ENCODE results near the gene CHN2. TPM values are rescaled to one million over a fixed set of nuclear protein-coding genes. Genes with fewer than 3 reads are reported as not detected.

The CHN2 gene
- polyA plus RNA-seq, 1 donor from 2014 or later: 136 TPM

- Histone ChIP-seq H3K36me3 (ENCODE audit: insufficient read depth, low read length) (no peaks in the 10 kb centered on the region), H4K20me1 (ENCODE audit: insufficient read depth) (no peaks in the 10 kb centered on the region), H3K9me3 (ENCODE audit: low read length) (no peaks in the 10 kb centered on the region), H3K9me2 (ENCODE audit: insufficient read depth, low read length) (no peaks in the 10 kb centered on the region), H3F3A (ENCODE audit: insufficient read depth, low read length, poor library complexity, severe bottlenecking) (no peaks in the 10 kb centered on the region), H2AFZ (ENCODE audit: low read depth, low read length) (no peak overlapping the region), H3K27ac (ENCODE audit: low read length) (no peak overlapping the region), H3K27me3 (ENCODE audit: insufficient read depth, low read depth, low read length) (no peaks in the 10 kb centered on the region), H3K4me3 (ENCODE audit: low read length) (no peak overlapping the region), H3K79me2 (replicated peaks; ENCODE audit: insufficient read depth, low read length) (no peaks in the 10 kb centered on the region), H3K9ac (ENCODE audit: low read length) (no peak overlapping the region), H3K4me2 (ENCODE audit: low read length) (no peak overlapping the region)
- TF ChIP-seq RAD21 (conservative IDR thresholded peaks at IDR 0.05): no peak
- TF ChIP-seq MXI1 (conservative IDR thresholded peaks at IDR 0.05; ENCODE audit: poor library complexity, severe bottlenecking): no peak
- TF ChIP-seq, protein P1, sequence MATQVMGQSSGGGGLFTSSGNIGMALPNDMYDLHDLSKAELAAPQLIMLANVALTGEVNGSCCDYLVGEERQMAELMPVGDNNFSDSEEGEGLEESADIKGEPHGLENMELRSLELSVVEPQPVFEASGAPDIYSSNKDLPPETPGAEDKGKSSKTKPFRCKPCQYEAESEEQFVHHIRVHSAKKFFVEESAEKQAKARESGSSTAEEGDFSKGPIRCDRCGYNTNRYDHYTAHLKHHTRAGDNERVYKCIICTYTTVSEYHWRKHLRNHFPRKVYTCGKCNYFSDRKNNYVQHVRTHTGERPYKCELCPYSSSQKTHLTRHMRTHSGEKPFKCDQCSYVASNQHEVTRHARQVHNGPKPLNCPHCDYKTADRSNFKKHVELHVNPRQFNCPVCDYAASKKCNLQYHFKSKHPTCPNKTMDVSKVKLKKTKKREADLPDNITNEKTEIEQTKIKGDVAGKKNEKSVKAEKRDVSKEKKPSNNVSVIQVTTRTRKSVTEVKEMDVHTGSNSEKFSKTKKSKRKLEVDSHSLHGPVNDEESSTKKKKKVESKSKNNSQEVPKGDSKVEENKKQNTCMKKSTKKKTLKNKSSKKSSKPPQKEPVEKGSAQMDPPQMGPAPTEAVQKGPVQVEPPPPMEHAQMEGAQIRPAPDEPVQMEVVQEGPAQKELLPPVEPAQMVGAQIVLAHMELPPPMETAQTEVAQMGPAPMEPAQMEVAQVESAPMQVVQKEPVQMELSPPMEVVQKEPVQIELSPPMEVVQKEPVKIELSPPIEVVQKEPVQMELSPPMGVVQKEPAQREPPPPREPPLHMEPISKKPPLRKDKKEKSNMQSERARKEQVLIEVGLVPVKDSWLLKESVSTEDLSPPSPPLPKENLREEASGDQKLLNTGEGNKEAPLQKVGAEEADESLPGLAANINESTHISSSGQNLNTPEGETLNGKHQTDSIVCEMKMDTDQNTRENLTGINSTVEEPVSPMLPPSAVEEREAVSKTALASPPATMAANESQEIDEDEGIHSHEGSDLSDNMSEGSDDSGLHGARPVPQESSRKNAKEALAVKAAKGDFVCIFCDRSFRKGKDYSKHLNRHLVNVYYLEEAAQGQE (IDR thresholded peaks at IDR 0.05; ENCODE audit: borderline replicate concordance): no peak
- TF ChIP-seq EP300 (conservative IDR thresholded peaks at IDR 0.05; ENCODE audit: poor library complexity, severe bottlenecking): no peak
These were observed 26.9 kb upstream of the CHN2 start for GRCh38 chr7:29167721-29168120.

DNA sequence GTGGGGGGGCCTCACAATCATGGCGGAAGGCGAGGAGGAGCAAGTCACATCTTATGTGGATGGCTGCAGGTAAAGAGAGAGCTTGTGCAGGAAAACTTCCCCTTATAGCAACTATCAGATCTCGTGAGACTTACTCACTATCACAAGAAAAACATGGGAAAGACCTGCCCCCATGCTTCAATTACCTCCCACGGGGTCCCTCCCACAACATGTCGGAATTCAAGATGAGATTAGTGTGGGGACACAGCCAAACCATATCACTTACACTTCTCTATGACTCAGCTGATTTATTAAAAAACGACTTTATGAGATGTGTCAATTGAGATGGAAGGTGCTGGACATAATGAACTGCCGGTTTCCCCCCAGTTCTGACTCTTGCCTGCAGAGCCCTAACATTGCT lies 23.8 kb upstream of the CHN2 start:
- no peaks in the 10 kb centered on the region for H3K9me3 ChIP-seq (ENCODE audit: low read length)
- H3K4me2 ChIP-seq (ENCODE audit: low read length): no peak overlapping the region
- no peaks in the 10 kb centered on the region for H3F3A ChIP-seq (ENCODE audit: insufficient read depth, low read length, poor library complexity, severe bottlenecking)
- no peak for TF ChIP-seq POLR2AphosphoS5 (IDR thresholded peaks at IDR 0.05)
- no peak for TF ChIP-seq EP300 (conservative IDR thresholded peaks at IDR 0.05; ENCODE audit: poor library complexity, severe bottlenecking)
- TF ChIP-seq CTCF (IDR thresholded peaks at IDR 0.05; ENCODE audit: poor library complexity, severe bottlenecking): no peak
- no peak for TF ChIP-seq RAD21 (conservative IDR thresholded peaks at IDR 0.05)
- no peak for TF ChIP-seq TAF1 (IDR thresholded peaks at IDR 0.05; ENCODE audit: low read depth)
- no peak for TF ChIP-seq EZH2 (IDR thresholded peaks at IDR 0.05; ENCODE audit: borderline replicate concordance, insufficient read depth, low read length, poor library complexity, severe bottlenecking)
- no peaks in the 10 kb centered on the region for H3K79me2 ChIP-seq (replicated peaks; ENCODE audit: insufficient read depth, low read length)
- no peaks in the 10 kb centered on the region for H3K36me3 ChIP-seq (ENCODE audit: insufficient read depth, low read length)
- H3K9me2 ChIP-seq (ENCODE audit: insufficient read depth, low read length): no peaks in the 10 kb centered on the region
- no peak overlapping the region for H3K27ac ChIP-seq (ENCODE audit: low read length)
- H3K9ac ChIP-seq (ENCODE audit: low read length): no peak overlapping the region
- no peaks in the 10 kb centered on the region for H3K27me3 ChIP-seq (ENCODE audit: insufficient read depth, low read depth, low read length)
- H3K4me3 ChIP-seq (ENCODE audit: low read length): no peak overlapping the region
- no peaks in the 10 kb centered on the region for H4K20me1 ChIP-seq (ENCODE audit: insufficient read depth)
- H2AFZ ChIP-seq (ENCODE audit: low read depth, low read length): no peak overlapping the region

DNA sequence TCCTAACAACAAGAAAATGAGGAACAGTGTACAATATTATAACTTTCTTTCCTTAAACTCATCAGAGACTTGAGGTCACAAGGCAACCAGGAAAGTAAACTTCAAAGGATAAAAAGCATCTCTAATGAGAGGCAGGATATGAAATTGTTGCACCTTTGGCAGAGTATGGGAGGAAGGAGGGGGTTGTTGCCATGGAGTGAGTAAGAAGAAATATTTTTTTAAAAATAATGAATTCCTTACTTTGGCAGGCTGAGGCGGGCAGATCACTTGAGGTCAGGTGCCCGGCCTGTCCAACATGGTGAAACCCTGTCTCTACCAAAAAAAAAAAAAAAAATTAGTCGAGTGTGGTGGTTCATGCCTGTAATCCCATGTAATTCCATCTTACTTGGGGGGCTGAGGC lies 21.1 kb upstream of the CHN2 start:
- Histone ChIP-seq H3F3A (ENCODE audit: insufficient read depth, low read length, poor library complexity, severe bottlenecking) (no peaks in the 10 kb centered on the region), H2AFZ (ENCODE audit: low read depth, low read length) (no peak overlapping the region), H3K4me2 (ENCODE audit: low read length) (no peak overlapping the region), H4K20me1 (ENCODE audit: insufficient read depth) (no peaks in the 10 kb centered on the region), H3K27ac (ENCODE audit: low read length) (no peak overlapping the region), H3K9me3 (ENCODE audit: low read length) (no peaks in the 10 kb centered on the region), H3K9ac (ENCODE audit: low read length) (no peak overlapping the region), H3K9me2 (ENCODE audit: insufficient read depth, low read length) (no peaks in the 10 kb centered on the region), H3K27me3 (ENCODE audit: insufficient read depth, low read depth, low read length) (no peaks in the 10 kb centered on the region), H3K79me2 (replicated peaks; ENCODE audit: insufficient read depth, low read length) (no peaks in the 10 kb centered on the region), H3K36me3 (ENCODE audit: insufficient read depth, low read length) (no peaks in the 10 kb centered on the region), H3K4me3 (ENCODE audit: low read length) (no peak overlapping the region)
- no peak for TF ChIP-seq RAD21 (conservative IDR thresholded peaks at IDR 0.05)
- no peak for TF ChIP-seq TAF1 (IDR thresholded peaks at IDR 0.05; ENCODE audit: low read depth)
- no peak for TF ChIP-seq EZH2 (IDR thresholded peaks at IDR 0.05; ENCODE audit: borderline replicate concordance, insufficient read depth, low read length, poor library complexity, severe bottlenecking)
- TF ChIP-seq CTCF (IDR thresholded peaks at IDR 0.05; ENCODE audit: poor library complexity, severe bottlenecking): no peak
- no peak for TF ChIP-seq EP300 (conservative IDR thresholded peaks at IDR 0.05; ENCODE audit: poor library complexity, severe bottlenecking)
- TF ChIP-seq, protein P1 (IDR thresholded peaks at IDR 0.05; ENCODE audit: borderline replicate concordance): no peak
- TF ChIP-seq POLR2AphosphoS5 (IDR thresholded peaks at IDR 0.05): no peak
- TF ChIP-seq SMC3 (conservative IDR thresholded peaks at IDR 0.05; ENCODE audit: poor library complexity): no peak
- no peak for TF ChIP-seq MXI1 (conservative IDR thresholded peaks at IDR 0.05; ENCODE audit: poor library complexity, severe bottlenecking)
